NCI-H2081 (cell line): Measurements from ENCODE around the gene PEX26.
"Not testable (repeated sequence)": the region's sequence is repeated elsewhere in the genome, so short reads cannot be mapped to it uniquely, and the experiment has no call there.

Source experiments
- DNase-seq, 2 experiments: peaks; one replicate each; lab custom pipeline; 2025; lab: John Stamatoyannopoulos, UW

Gene PEX26

DNA sequence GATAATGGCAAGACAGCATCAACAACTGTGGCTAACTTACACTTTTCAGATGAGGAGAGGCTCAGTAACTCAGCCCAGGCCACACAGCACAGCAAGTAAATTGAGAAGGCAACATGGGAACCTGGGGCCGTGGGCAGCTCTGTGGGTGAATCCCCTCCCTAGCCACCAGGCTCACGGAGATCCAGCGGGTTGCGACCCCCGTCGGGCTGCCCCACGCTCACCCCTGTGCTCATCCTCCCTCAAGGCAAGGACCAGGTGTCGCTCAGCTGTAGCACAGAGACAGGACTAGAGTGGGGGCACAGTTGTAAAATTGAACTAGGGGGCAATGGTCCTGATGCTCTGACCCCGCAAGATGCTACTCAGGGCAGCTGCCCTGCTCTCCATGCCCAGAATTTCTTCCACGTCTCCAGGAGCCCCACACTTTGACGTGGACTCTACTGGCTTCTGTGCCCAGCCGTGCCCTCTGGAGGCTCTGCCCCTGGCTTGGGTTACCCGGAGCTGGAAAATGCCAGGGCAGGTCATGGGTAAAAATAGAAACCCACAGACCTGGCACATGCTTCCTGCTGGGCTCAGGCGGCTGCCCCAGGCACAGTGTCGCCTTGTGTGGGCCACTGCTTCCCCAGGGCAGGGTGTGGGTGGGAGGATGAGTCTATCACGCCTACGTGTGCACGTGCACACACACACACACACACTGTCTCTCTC lies 41.8 kb downstream of the PEX26 start:
- DNase-seq = no peak

DNA sequence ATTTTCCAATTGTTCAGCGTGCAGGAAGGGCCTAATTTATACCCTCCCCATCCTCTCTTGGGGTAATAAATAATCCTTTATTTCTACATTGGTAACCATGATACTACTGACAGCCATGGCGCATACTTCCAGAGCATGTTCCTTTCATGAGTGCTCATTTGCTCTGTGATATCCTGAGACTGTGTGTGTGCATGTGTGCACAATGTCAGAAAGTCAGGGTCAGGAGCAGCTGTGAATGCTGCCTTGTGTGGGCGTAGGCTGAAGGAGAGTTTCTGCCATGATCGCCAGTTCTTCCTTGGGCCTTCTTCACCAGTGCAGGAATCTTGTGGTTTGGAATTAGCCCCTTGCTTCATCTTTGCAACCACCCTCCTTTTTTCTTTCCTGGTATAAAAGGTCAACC lies 43.1 kb downstream of the PEX26 start:
- no peak for DNase-seq

DNA sequence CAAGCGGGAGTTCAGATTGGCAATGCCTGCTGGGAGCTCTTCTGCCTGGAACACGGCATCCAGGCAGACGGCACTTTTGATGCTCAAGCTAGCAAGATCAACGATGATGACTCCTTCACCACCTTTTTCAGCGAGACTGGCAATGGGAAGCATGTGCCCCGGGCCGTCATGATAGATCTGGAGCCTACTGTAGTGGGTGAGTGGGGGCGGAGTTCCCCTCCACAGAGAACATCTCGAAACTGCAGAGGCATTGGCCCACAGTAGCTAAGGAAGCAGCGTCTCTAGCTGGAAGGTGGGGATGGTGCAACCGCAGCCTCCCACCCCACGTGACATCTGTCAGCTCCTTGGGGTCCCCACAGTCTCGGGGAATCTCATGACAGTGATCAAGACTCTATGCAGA lies 43.7 kb downstream of the PEX26 start:
- no peak for DNase-seq

DNA sequence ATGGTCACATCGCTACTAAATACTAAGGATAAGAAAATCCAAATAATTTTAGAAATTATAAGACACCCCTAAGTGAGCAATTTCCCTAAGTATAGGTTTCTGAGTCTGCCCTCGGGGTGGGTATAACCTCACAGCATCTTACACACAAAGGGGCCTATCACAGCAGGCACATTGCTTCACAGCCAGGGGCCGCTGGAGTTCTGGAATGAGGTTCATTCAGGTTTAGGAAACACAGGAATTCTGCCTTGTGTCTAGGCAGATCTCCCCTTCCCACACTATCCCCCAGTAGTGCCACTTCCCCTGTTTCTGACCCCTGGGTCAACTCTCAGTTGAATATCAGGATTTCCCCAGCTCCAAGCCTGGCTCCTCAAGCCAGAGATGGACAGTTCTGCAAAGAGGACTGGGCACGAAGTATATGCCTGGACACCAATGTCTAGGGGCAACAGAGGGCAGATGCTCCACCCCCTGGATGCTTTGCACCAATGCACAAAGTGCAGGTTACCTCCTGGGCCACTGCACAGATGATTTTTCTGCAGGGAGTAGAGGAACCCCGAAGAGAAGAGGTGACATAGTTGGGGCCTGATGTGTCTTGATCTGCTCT lies 44.3 kb downstream of the PEX26 start:
- no peak for DNase-seq

DNA sequence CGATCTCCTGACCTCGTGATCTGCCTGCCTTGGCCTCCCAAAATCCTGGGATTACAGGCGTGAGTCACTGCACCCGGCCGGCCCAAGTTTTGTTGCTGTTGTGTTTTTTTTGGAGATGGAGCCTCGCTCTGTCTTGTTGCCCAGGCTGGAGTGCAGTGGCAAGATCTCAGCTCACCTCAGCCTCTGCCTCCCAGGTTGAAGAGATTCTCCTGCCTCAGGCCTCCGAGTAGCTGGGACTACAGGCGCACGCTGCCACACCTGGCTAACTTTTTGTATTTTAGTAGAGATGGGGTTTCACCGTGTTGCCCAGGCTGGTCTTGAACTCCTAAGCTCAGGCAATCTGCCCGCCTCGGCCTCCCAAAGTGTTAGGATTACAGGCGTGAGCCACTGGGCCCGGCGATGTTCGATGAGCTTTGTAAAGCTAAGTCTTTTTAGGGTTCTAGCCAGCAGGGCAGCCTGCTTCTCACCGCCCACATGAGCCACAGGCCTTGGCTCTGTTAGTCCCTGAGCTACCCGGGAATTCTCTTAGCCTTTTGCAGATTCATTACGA lies 45.8 kb downstream of the PEX26 start:
- not testable (repeated sequence) for DNase-seq

DNA sequence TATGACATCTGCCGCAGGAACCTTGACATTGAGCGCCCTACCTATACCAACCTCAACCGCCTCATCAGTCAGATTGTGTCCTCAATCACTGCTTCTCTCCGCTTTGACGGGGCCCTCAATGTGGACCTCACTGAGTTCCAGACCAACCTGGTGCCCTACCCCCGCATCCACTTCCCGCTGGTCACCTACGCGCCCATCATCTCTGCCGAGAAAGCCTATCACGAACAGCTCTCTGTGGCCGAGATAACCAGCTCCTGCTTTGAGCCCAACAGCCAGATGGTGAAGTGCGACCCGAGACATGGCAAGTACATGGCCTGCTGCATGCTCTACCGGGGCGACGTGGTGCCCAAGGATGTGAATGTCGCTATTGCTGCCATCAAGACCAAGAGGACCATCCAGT lies 48.8 kb downstream of the PEX26 start:
- no peak for DNase-seq

DNA sequence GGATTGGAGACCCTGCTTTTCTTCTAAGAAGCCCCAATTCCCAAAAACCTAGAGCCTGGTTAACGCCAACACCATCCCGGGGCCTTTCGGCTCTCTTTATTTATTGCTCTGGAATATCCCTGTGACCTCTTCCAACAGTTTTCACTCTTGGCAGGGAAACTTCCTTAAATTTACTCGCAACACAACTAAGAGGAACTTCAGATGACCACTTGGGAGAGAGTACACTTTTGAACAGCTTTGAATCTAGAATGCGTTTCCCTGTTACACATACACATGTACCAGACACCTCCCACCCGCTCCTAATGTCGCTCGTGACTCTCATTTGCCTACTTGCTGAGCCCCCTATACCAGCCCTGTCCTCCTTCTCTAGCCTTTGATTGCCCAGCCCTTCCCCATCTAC lies 52.2 kb downstream of the PEX26 start:
- no peak for DNase-seq

DNA sequence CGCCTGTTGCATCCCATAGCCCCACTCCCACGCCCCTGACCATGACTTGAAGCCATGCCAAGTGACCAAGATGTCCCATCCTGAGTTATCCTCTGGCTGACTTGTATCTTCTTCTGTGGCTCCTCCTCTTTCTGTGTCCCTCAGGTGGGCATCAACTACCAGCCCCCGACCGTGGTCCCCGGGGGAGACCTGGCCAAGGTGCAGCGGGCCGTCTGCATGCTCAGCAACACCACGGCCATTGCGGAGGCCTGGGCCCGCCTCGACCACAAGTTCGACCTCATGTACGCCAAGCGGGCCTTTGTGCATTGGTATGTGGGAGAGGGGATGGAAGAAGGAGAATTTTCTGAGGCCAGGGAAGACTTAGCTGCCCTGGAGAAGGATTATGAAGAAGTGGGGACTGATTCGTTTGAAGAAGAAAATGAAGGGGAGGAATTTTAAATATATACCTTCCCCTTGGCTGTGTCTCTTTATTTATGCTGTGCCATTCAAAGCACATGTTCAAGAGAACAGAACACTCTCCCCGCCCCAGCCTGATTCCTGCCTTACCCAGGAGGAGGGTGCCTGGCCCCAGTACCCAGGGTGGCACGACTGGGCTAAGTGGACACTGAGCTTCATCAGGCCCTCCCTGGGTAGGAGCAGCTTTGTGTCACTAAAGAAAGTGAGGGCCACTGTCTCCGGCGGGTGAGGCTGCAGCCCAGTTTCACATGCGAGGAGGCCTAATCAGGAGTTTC lies 53.1 kb downstream of the PEX26 start:
- no peak for DNase-seq

DNA sequence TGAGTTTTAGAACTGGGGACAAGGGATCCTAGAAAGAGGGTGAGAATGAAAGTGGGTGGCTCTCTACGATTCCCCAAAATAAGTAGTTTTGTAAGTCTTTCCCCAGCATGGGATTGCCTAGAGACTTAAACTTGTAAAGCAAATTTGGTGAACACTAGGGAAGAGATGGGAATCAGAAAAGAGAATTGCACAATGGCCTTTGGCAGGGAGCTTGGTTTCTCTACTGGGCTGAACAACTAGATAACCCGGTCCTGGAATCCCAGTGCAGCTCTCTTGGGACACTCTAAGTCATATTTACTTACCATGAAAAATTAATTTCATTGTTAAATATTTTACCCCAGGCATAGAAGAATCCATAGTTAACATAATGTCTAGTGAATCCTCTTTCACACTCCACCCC lies 55.7 kb downstream of the PEX26 start:
- no peak for DNase-seq

DNA sequence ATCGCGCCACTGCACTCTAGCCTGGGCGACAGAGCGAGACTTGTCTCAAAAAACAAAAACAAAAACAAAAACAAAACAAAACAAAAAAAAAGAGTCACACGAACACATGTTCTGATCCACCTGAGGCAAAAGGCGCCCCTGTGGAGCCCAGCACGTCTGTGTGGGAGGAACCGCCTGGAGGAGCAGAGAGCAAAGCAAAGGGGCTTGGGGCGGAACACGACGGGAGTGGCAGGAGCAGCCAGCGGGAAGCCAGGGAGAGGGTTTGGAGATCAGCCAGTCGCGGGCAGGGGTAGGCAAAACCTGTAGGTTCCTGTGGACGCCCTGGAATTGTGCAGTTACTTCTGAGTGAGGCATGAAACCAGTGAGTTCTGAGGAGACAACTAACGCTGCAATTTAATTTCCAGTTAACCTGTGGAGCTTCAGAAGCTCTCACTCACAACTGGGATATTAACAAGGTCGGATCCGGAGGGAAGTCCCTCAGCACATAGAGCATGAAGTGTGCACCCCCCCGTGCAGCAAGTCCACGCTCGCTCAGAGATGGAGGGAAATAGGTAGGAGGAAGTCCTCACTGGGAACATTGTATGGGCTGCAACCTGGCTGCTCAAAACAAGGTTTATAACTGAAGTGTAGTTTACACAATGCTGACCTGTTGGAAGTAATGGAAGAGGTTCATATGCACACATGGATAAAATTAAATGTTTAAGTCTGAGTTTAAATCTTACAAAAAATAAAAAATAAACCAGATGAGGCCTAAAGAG lies 59.0 kb downstream of the PEX26 start:
- no peak for DNase-seq

DNA sequence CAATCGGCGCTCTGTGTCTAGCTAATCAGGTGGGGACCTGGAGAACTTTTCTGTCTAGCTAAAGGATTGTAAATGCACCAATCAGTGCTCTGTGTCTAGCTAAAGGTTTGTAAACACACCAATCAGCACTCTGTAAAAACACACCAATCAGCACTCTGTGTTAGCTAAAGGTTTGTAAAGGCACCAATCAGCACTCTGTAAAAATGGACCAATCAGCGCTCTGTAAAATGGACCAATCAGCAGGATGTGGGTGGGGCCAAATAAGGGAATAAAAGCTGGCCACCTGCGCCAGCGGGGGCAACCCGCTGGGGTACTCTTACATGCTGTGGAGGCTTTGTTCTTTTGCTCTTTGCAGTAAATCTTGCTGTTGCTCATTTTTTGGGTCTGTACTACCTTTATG lies 63.2 kb downstream of the PEX26 start:
- DNase-seq = not testable (repeated sequence)

DNA sequence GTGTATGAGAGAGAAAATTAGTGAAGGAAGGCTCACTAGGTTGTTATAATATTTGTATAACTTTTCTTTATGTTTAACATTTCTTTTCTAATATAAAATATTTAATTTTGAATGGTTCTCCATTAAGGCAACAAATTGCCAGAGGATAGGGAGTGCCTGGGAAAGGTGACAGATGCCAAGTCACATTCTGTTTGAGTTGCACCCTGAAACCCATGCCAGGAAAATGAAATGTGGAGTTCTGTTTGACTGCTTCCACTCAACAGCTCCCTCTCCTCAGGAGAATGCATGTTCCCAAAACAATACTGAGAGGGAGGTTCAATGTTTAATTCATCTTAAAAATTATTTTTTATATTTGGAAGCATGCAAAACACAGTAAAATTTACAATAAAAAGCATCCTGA lies 66.3 kb downstream of the PEX26 start:
- no peak for DNase-seq

DNA sequence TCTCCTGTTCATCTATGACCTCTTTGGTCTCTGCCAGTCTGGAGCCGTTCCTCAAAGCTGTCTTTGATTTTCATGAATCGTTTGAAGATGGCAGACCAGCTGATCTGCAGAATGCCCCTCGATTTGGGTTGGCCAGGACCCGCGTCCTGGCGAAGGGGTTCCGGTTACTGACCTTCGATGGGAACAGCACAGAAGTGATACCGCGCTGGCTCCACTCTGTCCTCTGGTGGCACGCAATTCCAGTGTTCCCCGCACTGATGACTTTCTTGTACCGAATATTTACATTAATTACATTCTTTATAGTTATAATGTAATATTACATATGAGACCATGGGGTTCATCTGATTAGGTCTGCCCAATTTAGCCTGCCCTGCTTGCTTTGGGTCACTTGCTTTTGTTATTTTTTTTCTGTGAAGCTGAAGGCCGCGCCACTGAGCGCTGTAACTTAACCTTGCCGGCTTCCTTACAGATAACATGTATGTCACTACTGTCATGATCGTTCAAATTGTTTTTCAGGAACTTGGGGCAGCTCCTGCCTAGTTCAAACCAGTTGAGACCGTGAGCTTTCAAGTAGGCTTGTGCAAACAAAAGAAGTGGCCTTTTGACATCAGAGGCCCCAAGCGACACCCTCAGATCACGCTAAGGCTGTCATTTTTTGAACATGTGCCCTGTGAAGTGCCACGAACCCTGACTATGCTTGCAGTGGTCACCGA lies 68.0 kb downstream of the PEX26 start:
- DNase-seq = no peak

DNA sequence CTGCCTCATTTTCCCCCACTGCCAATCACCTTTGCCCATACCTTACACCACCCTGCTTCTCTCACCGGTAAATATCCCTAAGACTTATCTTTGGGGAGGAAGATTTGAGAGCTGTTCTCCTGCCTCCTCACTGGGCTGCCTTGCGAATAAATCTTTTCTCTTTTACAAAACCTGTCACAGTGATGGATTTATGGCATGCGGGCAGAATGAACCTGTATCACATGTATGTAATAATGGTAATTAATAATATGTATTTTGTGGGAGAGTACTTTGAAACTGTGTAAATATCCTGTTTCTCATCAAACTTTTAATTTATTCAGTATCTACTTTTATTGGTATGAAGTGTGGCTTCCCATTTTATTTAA lies 68.6 kb downstream of the PEX26 start:
- no peak for DNase-seq

DNA sequence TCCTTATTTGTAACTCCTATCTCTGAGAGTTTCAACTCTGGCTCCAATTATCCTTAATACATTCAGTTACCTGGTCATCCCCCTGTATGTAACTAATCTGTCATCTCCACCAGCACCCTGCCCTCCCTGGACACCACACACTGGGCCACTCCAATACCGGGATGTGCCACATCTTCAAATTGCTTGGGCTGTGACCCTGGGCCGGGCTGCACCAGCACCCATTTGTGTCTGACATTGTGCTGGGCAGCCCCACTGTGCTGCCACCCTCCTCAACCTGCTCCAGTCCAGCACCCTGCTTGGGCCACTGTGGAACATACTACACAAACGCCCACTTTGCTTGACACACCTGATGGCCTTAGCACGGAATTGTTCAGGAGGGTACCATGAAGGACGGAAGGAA lies 70.0 kb downstream of the PEX26 start:
- no peak for DNase-seq

DNA sequence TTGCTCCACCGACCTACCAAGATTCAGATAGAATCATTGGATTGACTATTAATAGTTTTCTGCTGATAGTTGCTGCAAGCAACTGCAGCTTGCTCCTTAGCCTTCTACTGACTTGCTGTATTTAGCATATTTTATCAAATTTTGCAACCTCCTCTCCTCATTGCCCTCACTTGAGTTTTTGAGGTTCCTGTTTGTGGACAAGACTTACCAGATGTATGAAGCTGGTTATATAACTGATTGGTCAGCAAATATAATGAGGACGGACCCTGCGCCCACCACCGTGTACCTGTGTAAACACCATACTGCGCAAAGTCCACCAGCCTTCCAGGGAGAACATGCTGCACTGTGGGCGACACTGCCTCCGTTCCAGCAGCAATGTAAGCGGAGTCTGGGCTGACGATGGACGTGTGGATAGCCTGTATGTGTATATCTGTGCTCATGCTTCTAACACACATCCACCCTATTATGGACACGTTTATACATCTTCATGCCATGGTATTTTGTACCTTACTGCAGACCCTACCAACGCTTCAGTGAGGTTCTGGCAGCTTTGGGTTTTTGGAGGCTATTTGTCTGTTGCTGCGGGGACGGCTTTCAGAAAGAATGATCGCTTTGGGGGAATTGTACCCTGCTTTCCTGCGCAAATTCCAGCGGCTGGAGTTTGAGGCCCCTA lies 70.6 kb downstream of the PEX26 start:
- DNase-seq = no peak

DNA sequence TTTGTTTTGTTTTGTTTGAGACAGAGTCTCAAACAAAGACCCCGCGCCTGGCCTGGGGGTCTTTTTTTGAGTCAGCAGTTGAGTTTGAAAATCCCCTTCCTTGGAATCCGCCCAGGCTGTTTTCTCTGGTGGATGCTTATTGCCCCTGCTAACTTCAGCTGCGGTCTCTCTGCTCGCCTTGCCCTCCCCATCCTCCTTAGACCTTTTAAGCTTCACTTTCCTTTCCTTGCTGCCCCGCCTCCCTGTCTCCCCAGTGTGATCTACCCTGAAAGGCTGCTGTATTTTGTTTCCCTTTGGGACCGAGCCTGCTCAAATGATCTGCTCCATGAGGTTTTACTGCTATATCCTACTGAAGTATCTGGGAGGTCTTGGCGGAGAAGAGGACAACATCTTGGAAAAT lies 74.7 kb downstream of the PEX26 start:
- no peak for DNase-seq

DNA sequence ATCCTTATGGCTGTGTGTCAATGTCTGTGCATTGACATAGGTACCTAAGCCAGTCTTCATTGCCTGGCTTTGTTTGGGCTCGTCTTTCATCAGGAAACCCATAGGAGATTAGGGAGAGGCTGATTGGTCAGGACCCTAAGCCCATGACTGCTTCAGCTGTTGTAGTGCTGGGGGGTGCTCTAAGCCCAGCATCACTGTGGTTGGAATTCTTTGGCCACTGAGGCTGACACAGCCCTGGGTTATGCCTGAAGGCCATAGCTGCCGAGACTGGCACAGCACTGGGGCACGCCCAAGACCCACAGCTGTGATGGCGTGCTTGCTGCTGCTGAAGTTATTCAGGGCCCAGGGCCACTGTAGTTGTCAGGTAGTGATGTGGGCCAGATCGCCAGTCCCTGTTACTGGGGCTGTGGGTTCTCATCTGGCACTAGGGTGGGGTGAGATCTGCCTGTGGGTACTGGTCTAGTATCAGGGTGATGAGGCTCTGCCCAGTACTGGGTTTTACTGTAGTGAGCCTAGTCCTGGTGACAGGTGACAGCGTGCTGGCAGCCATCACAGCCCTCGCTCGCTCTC lies 77.1 kb downstream of the PEX26 start:
- no peak for DNase-seq
